ENCODE data around the gene SLC44A5. TPM values are rescaled to one million over a fixed set of nuclear protein-coding genes. Genes with fewer than 3 reads are reported as not detected.

The SLC44A5 gene
- total RNA-seq, 1 experiment from 2014 or later: 0.80 TPM

DNA sequence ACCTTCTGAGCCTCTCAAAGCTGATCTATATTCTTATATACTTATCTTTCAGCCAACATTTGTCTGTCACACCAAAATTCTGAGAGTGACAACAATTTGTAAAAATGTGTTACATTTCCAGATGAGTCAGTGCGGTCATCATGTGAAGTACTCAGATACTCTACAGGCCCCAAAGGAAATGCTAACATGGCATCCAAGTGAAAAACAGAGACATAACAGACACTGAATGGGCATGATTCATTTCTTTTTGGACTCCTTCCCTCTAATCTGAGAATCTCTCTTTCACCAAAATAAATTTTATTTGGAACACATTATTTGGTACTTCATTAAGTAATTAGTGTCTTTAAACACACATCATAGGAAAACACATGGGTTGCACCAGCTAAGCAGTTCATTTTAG lies 96.6 kb downstream of the SLC44A5 start:
- no TSS peak for BruUV-seq (replicated peaks)
- TF ChIP-seq CTCF (conservative IDR thresholded peaks at IDR 0.05; ENCODE audit: low read depth, low read length) (no peak), EZH2 (IDR thresholded peaks at IDR 0.05; ENCODE audit: borderline replicate concordance, low read depth, low read length, poor library complexity, severe bottlenecking) (no peak)
- ChIA-PET CTCF (no interaction called here), POLR2A (ENCODE audit: low non-redundant PET) (no interaction called here)
- Histone ChIP-seq H3K27ac (ENCODE audit: low read depth, low read length, poor library complexity, severe bottlenecking) (no peak overlapping the region), H3K27me3 (replicated peaks; ENCODE audit: insufficient read depth, low read depth, low read length, poor library complexity) (no peaks in the 10 kb centered on the region), H3K4me1 (ENCODE audit: insufficient read depth, low read length, poor library complexity, severe bottlenecking) (no peaks in the 10 kb centered on the region), H3K4me3 (ENCODE audit: low read depth, low read length, poor library complexity, severe bottlenecking) (no peak overlapping the region), H3K36me3 (ENCODE audit: insufficient read depth, low read length, poor library complexity, severe bottlenecking) (no peaks in the 10 kb centered on the region), H3K9me3 (ENCODE audit: low read depth, low read length, poor library complexity, severe bottlenecking) (no peaks in the 10 kb centered on the region)
- intact Hi-C loops (cut with micrococcal nuclease; ENCODE audit: unreplicated experiment): no loop called here
- DNase-seq (ENCODE audit: low spot score): no peak

- ChIA-PET CTCF (no interaction called here), POLR2A (ENCODE audit: low non-redundant PET) (no interaction called here)
- Histone ChIP-seq H3K9me3 (ENCODE audit: low read depth, low read length, poor library complexity, severe bottlenecking) (no peaks in the 10 kb centered on the region), H3K36me3 (ENCODE audit: insufficient read depth, low read length, poor library complexity, severe bottlenecking) (no peaks in the 10 kb centered on the region), H3K4me3 (ENCODE audit: low read depth, low read length, poor library complexity, severe bottlenecking) (no peak overlapping the region), H3K27me3 (replicated peaks; ENCODE audit: insufficient read depth, low read depth, low read length, poor library complexity) (no peaks in the 10 kb centered on the region), H3K4me1 (ENCODE audit: insufficient read depth, low read length, poor library complexity, severe bottlenecking) (no peaks in the 10 kb centered on the region), H3K27ac (ENCODE audit: low read depth, low read length, poor library complexity, severe bottlenecking) (no peak overlapping the region)
- TF ChIP-seq CTCF (conservative IDR thresholded peaks at IDR 0.05; ENCODE audit: low read depth, low read length): no peak
- TF ChIP-seq EZH2 (IDR thresholded peaks at IDR 0.05; ENCODE audit: borderline replicate concordance, low read depth, low read length, poor library complexity, severe bottlenecking): no peak
- DNase-seq (ENCODE audit: low spot score): no peak
- intact Hi-C loops (cut with micrococcal nuclease; ENCODE audit: unreplicated experiment): no loop called here
- BruUV-seq (replicated peaks): no TSS peak
Measured at GRCh38 chr1:75506976-75507375, 103.9 kb downstream of the SLC44A5 start.

DNA sequence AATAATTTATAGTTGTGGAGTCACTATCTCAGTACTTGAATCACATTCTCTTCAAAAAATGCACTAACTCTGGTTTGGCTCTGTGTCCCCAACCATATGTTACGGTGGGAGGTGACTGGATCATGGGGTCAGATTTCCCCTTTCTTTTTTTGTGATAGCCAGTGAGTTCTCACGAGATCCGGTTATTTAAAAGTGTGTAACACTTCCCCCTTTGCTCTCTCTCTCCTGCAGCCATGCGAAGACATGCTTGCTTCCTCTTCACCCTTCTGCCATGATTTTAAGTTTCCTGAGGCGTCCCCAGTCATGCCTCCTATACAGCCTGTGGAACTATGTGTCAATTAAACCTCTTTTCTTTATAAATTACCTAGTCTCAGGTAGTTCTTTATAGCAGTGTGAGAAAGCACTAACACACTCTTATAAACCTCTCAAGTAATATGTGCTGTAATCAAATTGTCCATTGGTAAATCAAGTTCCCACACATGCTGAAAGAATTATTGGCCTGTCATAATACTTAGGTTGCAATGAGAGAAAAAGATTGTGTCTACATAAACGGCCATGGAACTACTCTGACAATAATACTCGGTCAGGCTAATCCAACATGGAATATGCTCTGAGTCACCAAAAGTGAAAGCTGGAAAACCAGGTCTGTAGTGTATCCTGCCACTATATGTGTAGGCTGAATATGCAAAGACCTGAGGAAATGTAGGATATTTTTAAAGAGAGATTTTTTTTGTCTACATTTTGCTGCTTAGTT lies 107.5 kb downstream of the SLC44A5 start:
- intact Hi-C loops (cut with micrococcal nuclease; ENCODE audit: unreplicated experiment): no loop called here
- Histone ChIP-seq H3K27ac (ENCODE audit: low read depth, low read length, poor library complexity, severe bottlenecking) (no peak overlapping the region), H3K36me3 (ENCODE audit: insufficient read depth, low read length, poor library complexity, severe bottlenecking) (no peaks in the 10 kb centered on the region), H3K9me3 (ENCODE audit: low read depth, low read length, poor library complexity, severe bottlenecking) (no peaks in the 10 kb centered on the region), H3K4me3 (ENCODE audit: low read depth, low read length, poor library complexity, severe bottlenecking) (no peak overlapping the region), H3K27me3 (replicated peaks; ENCODE audit: insufficient read depth, low read depth, low read length, poor library complexity) (no peaks in the 10 kb centered on the region), H3K4me1 (ENCODE audit: insufficient read depth, low read length, poor library complexity, severe bottlenecking) (no peaks in the 10 kb centered on the region)
- BruUV-seq (replicated peaks): no TSS peak
- CTCF ChIA-PET: no interaction called here
- DNase-seq (ENCODE audit: low spot score): no peak
- POLR2A ChIA-PET (ENCODE audit: low non-redundant PET): no interaction called here
- TF ChIP-seq EZH2 (IDR thresholded peaks at IDR 0.05; ENCODE audit: borderline replicate concordance, low read depth, low read length, poor library complexity, severe bottlenecking): no peak
- no peak for TF ChIP-seq CTCF (conservative IDR thresholded peaks at IDR 0.05; ENCODE audit: low read depth, low read length)
